ENCODE data around the gene BDH1.
"Not testable (repeated sequence)": the region's sequence is repeated elsewhere in the genome, so short reads cannot be mapped to it uniquely, and the experiment has no call there.

Gene BDH1

GRCh38 chr3:197493049-197493448 is 62.7 kb downstream of the BDH1 start:
- Mint-ChIP-seq H3K27ac (no peak overlapping the region), H3K36me3 (no peaks in the 10 kb centered on the region), H3K27me3 (peaks cover 27% of the 10 kb centered on the region), H3K4me1 (no peaks in the 10 kb centered on the region), H3K9me3 (no peaks in the 10 kb centered on the region), H3K4me3 (no peak overlapping the region)
- CTCF ChIA-PET: interaction anchor here (0.6 to 1.3 kb wide), 2 partner anchors 13 to 195 kb away, joined by 3 to 4 read pairs; no protein-coding TSS in a partner anchor
- DNase-seq: no peak

DNA sequence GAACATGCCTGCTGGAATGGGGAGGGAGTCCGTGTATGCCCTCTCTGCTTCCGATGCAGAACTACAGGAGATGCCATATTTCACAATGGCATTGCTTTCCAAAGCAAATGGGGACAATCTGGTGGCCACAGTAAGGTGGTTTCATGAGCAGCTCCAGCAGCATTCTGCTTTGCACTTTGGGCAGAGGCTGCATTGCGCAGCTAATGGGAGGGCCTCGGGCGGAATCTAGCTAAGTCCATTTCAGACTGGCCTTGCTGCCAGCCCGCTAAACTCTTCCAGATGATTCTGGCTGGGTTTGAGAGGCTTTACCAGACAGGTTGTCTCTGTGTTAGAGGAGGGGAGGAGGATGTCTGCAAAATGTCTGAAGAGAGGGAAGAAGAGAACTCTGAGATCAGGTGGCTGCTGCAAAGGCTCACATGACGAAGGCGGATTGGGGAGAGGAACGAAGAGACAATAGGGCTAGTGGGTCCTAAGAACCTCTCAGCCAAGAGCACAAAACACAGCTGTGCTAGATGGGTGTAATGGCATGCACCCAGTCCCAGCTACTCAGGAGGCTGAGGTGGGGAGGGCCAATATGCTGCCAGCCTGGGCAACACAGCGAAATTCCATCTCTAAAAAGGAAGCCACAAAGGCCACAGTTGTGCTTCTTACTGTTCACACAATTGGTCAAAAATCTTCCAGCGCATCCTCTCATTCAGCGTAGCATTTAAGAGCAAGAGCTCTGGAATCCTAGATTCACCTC is 63.7 kb downstream of the BDH1 start:
- Mint-ChIP-seq H3K27me3 (peaks cover 27% of the 10 kb centered on the region), H3K9me3 (no peaks in the 10 kb centered on the region), H3K27ac (no peak overlapping the region), H3K36me3 (no peaks in the 10 kb centered on the region), H3K4me1 (no peaks in the 10 kb centered on the region), H3K4me3 (no peak overlapping the region)
- no peak for DNase-seq
- CTCF ChIA-PET: interaction anchor here (1.3 kb wide), 1 partner anchor 12 kb away, joined by 4 read pairs; no protein-coding TSS in a partner anchor

- peaks cover 32% of the 10 kb centered on the region for H3K27me3 Mint-ChIP-seq
- H3K4me3 Mint-ChIP-seq: no peak overlapping the region
- CTCF ChIA-PET: no interaction called here
- no peaks in the 10 kb centered on the region for H3K36me3 Mint-ChIP-seq
- no peak overlapping the region for H3K27ac Mint-ChIP-seq
- no peaks in the 10 kb centered on the region for H3K9me3 Mint-ChIP-seq
- DNase-seq: no peak
- no peaks in the 10 kb centered on the region for H3K4me1 Mint-ChIP-seq
Measured at GRCh38 chr3:197491478-197491877, 64.3 kb downstream of the BDH1 start.

DNA sequence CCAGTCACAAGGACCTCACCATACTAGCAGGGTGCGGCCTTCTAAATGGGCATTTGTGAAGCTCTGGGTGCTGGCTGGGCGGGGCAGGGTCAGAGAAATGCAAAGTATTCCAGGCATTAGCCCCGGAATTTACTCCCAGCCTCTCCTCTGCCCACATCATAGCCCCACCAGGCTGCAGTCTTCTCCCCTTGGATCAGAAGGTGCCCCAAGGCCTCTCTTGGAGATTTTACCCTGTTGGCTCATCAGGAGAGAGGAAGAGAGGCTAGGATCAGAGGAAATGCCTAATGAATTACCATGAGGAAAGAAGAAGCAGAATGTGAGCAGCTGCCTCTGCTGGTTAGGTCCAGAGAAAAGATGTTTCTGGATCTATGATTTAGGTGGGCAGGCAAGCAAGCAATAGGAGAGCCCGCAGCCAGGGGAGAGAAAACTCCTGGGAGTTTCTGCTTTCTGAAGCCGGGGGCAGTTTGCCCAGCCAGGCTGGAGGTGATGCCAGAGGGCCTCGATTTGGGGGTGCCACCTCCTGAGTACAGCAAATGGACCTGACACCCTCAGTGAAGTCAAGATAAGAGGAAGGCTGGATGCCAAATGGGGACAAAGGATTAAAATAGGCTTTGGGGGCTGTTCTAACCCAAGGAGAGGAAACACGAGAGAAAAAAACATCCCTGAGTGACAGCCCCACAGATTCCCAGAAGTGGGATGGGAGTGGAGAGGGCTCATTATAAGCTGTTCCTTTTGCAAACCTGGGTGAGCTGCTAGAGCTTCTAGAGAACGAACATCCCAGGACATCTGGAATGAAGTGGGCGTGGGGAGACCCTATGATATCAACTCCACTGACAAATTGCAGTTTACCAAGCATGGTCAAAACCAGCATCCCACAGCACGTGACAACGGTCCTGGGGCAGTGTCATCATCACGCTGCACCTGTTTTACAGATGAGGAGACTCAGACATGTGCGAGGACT is 65.4 kb downstream of the BDH1 start:
- CTCF ChIA-PET: interaction anchor here (0.7 kb wide), 1 partner anchor 20 kb away, joined by 3 read pairs; no protein-coding TSS in a partner anchor
- no peaks in the 10 kb centered on the region for H3K36me3 Mint-ChIP-seq

GRCh38 chr3:197487911-197488391 is 67.8 kb downstream of the BDH1 start:
- Mint-ChIP-seq H3K27ac (no peak overlapping the region), H3K9me3 (no peaks in the 10 kb centered on the region), H3K36me3 (no peaks in the 10 kb centered on the region), H3K4me3 (no peak overlapping the region), H3K27me3 (peaks cover 28% of the 10 kb centered on the region), H3K4me1 (no peaks in the 10 kb centered on the region)
- DNase-seq: no peak
- CTCF ChIA-PET: interaction anchor here (0.6 kb wide), 1 partner anchor 331 kb away, joined by 3 read pairs; no protein-coding TSS in a partner anchor

More for the DNA sequence above, 65.4 kb downstream of the BDH1 start:
- peaks cover 36% of the 10 kb centered on the region for H3K27me3 Mint-ChIP-seq
- DNase-seq: no peak
- no peak overlapping the region for H3K27ac Mint-ChIP-seq
- H3K4me3 Mint-ChIP-seq: no peak overlapping the region
- no peaks in the 10 kb centered on the region for H3K9me3 Mint-ChIP-seq
- no peaks in the 10 kb centered on the region for H3K4me1 Mint-ChIP-seq

DNA sequence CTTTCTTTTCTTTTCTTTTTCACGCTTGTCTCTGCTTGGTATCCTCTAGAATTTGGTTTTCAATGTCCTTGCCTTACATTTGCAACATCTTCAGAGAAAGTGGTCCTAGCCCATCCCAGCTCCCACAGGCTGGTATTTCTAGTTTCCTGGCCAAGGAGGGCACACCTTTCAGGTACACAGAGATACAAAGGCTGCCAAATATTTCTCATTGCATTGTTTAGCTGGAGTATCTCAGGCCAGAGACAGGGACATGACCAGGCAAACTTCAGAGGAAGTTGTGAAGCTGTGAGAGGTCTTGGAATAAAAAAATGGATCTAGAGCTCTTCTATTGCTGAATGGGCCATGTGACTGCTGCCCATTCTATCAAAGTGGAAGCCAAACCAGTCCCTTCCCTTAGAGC is 68.9 kb downstream of the BDH1 start:
- CTCF ChIA-PET: interaction anchor here (0.7 to 1.1 kb wide), 2 partner anchors 15 to 275 kb away, joined by 4 to 5 read pairs; no protein-coding TSS in a partner anchor
- H3K36me3 Mint-ChIP-seq: no peaks in the 10 kb centered on the region
- H3K27me3 Mint-ChIP-seq: peaks cover 30% of the 10 kb centered on the region
- no peak for DNase-seq
- H3K27ac Mint-ChIP-seq: no peak overlapping the region
- no peak overlapping the region for H3K4me3 Mint-ChIP-seq
- H3K4me1 Mint-ChIP-seq: no peaks in the 10 kb centered on the region
- H3K9me3 Mint-ChIP-seq: no peaks in the 10 kb centered on the region

GRCh38 chr3:197485143-197485542 is 70.6 kb downstream of the BDH1 start:
- H3K36me3 Mint-ChIP-seq: no peaks in the 10 kb centered on the region
- H3K9me3 Mint-ChIP-seq: no peaks in the 10 kb centered on the region
- no peak for DNase-seq
- CTCF ChIA-PET: interaction anchor here (0.6 kb wide), 1 partner anchor 14 kb away, joined by 3 read pairs; no protein-coding TSS in a partner anchor
- peaks cover 25% of the 10 kb centered on the region for H3K27me3 Mint-ChIP-seq
- no peaks in the 10 kb centered on the region for H3K4me1 Mint-ChIP-seq
- no peak overlapping the region for H3K4me3 Mint-ChIP-seq
- H3K27ac Mint-ChIP-seq: no peak overlapping the region

GRCh38 chr3:197484204-197484901 is 71.4 kb downstream of the BDH1 start:
- Mint-ChIP-seq H3K9me3 (no peaks in the 10 kb centered on the region), H3K4me3 (no peak overlapping the region), H3K4me1 (no peaks in the 10 kb centered on the region), H3K27ac (no peak overlapping the region), H3K36me3 (no peaks in the 10 kb centered on the region), H3K27me3 (peaks cover 31% of the 10 kb centered on the region)
- CTCF ChIA-PET: no interaction called here
- no peak for DNase-seq

- Mint-ChIP-seq H3K27ac (no peak overlapping the region), H3K4me3 (no peak overlapping the region), H3K27me3 (peaks cover 41% of the 10 kb centered on the region), H3K9me3 (no peaks in the 10 kb centered on the region), H3K36me3 (no peaks in the 10 kb centered on the region), H3K4me1 (no peaks in the 10 kb centered on the region)
- no peak for DNase-seq
- CTCF ChIA-PET: no interaction called here
Measured at GRCh38 chr3:197482001-197482400, 73.8 kb downstream of the BDH1 start.

DNA sequence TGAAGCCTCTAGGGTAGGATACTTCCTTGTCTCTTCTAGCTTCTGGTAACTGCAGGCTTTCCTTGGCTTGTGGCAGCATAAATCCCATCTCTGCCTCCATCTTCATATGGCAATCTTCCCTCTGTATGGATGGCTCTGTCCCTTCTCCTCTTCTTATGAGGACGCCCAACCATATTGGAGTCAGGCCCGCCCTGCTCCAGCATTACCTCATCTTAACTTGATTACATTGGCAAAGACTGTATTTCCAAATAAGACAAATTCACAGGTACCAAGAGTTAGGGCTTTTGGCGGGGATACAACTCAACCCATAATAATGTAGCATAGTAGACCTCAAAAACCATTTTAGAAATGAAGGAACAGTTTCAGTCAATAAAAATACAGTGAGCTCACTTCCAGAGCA is 75.4 kb downstream of the BDH1 start:
- Mint-ChIP-seq H3K36me3 (no peaks in the 10 kb centered on the region), H3K27ac (no peak overlapping the region), H3K4me3 (no peak overlapping the region), H3K27me3 (peaks cover 48% of the 10 kb centered on the region), H3K4me1 (no peaks in the 10 kb centered on the region), H3K9me3 (no peaks in the 10 kb centered on the region)
- no peak for DNase-seq
- CTCF ChIA-PET: interaction anchor here (1.4 kb wide), 1 partner anchor 12 kb away, joined by 4 read pairs; no protein-coding TSS in a partner anchor

DNA sequence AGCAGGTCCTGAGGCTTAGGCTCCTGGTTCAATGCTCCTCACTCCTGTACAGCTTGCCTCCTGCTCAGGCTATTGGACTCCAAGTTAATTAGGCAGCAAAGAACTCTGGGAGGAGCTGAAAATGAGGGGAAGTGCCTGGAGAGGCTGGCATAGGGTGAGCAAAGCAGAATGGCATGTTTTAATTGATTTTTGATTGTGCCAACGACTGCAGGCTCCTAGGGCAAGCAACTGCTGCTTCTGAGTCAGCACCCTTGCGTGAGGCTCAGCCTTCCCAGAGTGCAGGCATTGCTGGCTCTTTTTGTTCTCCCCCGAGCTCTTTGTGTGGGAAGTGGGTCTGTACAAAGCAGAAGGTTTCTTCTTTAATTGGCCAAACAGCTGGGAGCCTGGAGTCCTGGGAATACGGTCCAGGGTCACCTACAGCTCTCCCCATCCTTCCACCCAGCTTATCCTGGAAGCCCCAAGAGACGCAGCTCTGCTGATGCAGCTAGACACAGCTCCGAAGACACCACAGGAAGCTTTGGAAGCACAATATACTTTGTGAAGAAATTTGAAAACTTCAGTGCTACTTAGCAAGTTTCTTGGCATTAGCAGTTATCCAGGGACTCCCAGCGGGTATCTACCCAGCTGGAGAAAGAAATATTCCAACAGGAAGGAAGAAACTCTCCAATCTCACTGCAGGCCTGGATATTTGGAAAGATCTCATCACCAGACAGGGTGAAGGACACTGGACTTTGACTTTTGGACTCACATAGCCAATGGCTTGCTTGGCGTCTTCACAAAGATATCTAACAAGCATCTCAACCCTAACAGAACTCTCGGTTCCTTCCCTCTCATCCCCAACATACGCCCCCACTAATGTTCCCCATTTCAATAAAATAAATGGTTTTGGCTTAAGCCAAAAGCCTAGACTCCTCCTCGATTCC is 76.8 kb downstream of the BDH1 start:
- Mint-ChIP-seq H3K9me3 (no peaks in the 10 kb centered on the region), H3K27me3 (peaks cover 46% of the 10 kb centered on the region), H3K27ac (no peak overlapping the region), H3K4me1 (no peaks in the 10 kb centered on the region), H3K36me3 (no peaks in the 10 kb centered on the region), H3K4me3 (no peak overlapping the region)
- DNase-seq: no peak
- CTCF ChIA-PET: no interaction called here

- H3K27me3 Mint-ChIP-seq: peaks cover 51% of the 10 kb centered on the region
- H3K9me3 Mint-ChIP-seq, DNase-seq, H3K36me3 Mint-ChIP-seq, H3K4me1 Mint-ChIP-seq, H3K4me3 Mint-ChIP-seq, H3K27ac Mint-ChIP-seq, CTCF ChIA-PET: not testable (repeated sequence)
Measured at GRCh38 chr3:197477816-197478215, 78.0 kb downstream of the BDH1 start.

GRCh38 chr3:197475997-197476525 is 79.7 kb downstream of the BDH1 start:
- DNase-seq: no peak
- peaks cover 54% of the 10 kb centered on the region for H3K27me3 Mint-ChIP-seq
- H3K4me1 Mint-ChIP-seq: no peaks in the 10 kb centered on the region
- no peaks in the 10 kb centered on the region for H3K36me3 Mint-ChIP-seq
- CTCF ChIA-PET: no interaction called here
- no peak overlapping the region for H3K4me3 Mint-ChIP-seq
- no peak overlapping the region for H3K27ac Mint-ChIP-seq
- H3K9me3 Mint-ChIP-seq: no peaks in the 10 kb centered on the region

Measured in activated naive CD4-positive, alpha-beta T cell treated with anti-CD3 and anti-CD28 coated beads, Interleukin-2, amount 10 ng/mL, durations not matched to agents 7 days and 5 days (primary cell).